DND-41 (cell line): ENCODE results near the gene XYLT1.
A peak's percentile ranks its signal among the peaks of the same experiment; 100 is the strongest.

Experiments
- ATAC-seq: fragments of 200-7000 bp; cut with Tn5 transposase; 3 replicates; pipeline ENCODE4 v1.9.1; 2021; ENCODE audit warnings: low read depth; ENCODE audit not compliant: insufficient read depth
- DNase-seq: peaks from one replicate; pipeline ENCODE4 v3.0.0-alpha.2; 2020
- H2AFZ ChIP-seq: 2 replicates; pipeline ENCODE4 v1.6.0; 2012; ENCODE audit warnings: low read depth, low read length
- H3K27ac ChIP-seq: 2 replicates; pipeline ENCODE4 v1.5.1; 2012; ENCODE audit warnings: low read length, inconsistent platforms
- H3K27me3 ChIP-seq: fragments of 200-600 bp; sonication (generic); 2 replicates; pipeline ENCODE4 v1.6.0; 2012; ENCODE audit warnings: low read length, mild to moderate bottlenecking, inconsistent platforms; ENCODE audit not compliant: insufficient read depth, poor library complexity
- H3K36me3 ChIP-seq: 2 replicates; pipeline ENCODE4 v1.5.1; 2012; ENCODE audit warnings: low read length, inconsistent platforms; ENCODE audit not compliant: insufficient read depth
- H3K4me1 ChIP-seq: 2 replicates; pipeline ENCODE4 v1.5.1; 2012; ENCODE audit warnings: mild to moderate bottlenecking, low read length; ENCODE audit not compliant: insufficient read depth
- H3K4me2 ChIP-seq: 2 replicates; pipeline ENCODE4 v1.6.0; 2012; ENCODE audit warnings: mild to moderate bottlenecking, moderate library complexity, low read length, inconsistent platforms; ENCODE audit not compliant: insufficient read depth
- H3K4me3 ChIP-seq, 2 experiments: fragments of 200-600 bp in 1 of 2; shearing (Covaris generic) in 1 of 2; 2 replicates each; pipeline ENCODE4 v1.5.1; 2012 to 2016; ENCODE audit warnings: inconsistent platforms in 2 of 2, low read length in 2 of 2, mild to moderate bottlenecking in 2 of 2, low read depth in 1 of 2, moderate library complexity in 1 of 2
- H3K79me2 ChIP-seq: 2 replicates; pipeline ENCODE4 v1.6.0; 2012; ENCODE audit warnings: low read length, inconsistent platforms; ENCODE audit not compliant: insufficient read depth
- H3K9ac ChIP-seq: 2 replicates; pipeline ENCODE4 v1.6.0; 2012; ENCODE audit warnings: low read depth, mild to moderate bottlenecking, inconsistent platforms, low read length, moderate library complexity
- H3K9me3 ChIP-seq: 2 replicates; pipeline ENCODE4 v1.5.1; 2012; ENCODE audit warnings: low read length, moderate library complexity, mild to moderate bottlenecking, inconsistent platforms; ENCODE audit not compliant: insufficient read depth, severe bottlenecking
- H4K20me1 ChIP-seq: 2 replicates; pipeline ENCODE4 v1.6.0; 2012; ENCODE audit warnings: low read length; ENCODE audit not compliant: insufficient read depth
- CTCF ChIP-seq: IDR thresholded peaks from 2 replicates; pipeline ENCODE4 v1.5.1; 2012; ENCODE audit warnings: borderline replicate concordance, low read length, moderate library complexity, mild to moderate bottlenecking; ENCODE audit not compliant: poor library complexity, severe bottlenecking; ENCODE audit errors: extremely low read depth
- EZH2 ChIP-seq: IDR thresholded peaks from 3 replicates; pipeline ENCODE4 v1.6.1; 2012; ENCODE audit warnings: borderline replicate concordance, low read depth, mild to moderate bottlenecking, moderate library complexity, low read length, inconsistent platforms; ENCODE audit not compliant: severe bottlenecking

The XYLT1 gene

GRCh38 chr16:17470908-17471718 is at the start of gene XYLT1:
Gene XYLT1 (minus strand): TSS chr16:17470960. CDS start chr16:17470796, 164 bp downstream.
- Histone ChIP-seq H3K27ac (no peak within 1 kb of the TSS), H3K9ac (peak within 1 kb of the TSS; percentile 52; the same call in 1 of the 2 replicates), H3K4me1 (peaks cover 35% of the 10 kb centered on the region), H3K79me2 (no peaks in the 10 kb centered on the region), H3K4me2 (peak within 1 kb of the TSS; percentile 88), H2AFZ (peak within 1 kb of the TSS; percentile 68), H3K4me3 (peak within 1 kb of the TSS; percentile 16 to 61; a peak in 3 of 4 replicates), H4K20me1 (peaks cover 29% of the 10 kb centered on the region), H3K36me3 (no peaks in the 10 kb centered on the region), H3K27me3 (peaks cover 33% of the 10 kb centered on the region), H3K9me3 (no peaks in the 10 kb centered on the region)
- DNase-seq: peak; percentile 71
- TF ChIP-seq CTCF (no peak), EZH2 (no peak)
- ATAC-seq: peak; percentile 59

GRCh38 chr16:17520111-17520510 is 49.4 kb upstream of the XYLT1 start:
- no peaks in the 10 kb centered on the region for H3K27me3 ChIP-seq
- H4K20me1 ChIP-seq: no peaks in the 10 kb centered on the region
- H3K27ac ChIP-seq: no peak overlapping the region
- no peaks in the 10 kb centered on the region for H3K4me1 ChIP-seq
- no peaks in the 10 kb centered on the region for H3K36me3 ChIP-seq
- H3K4me3 ChIP-seq: no peak overlapping the region
- no peaks in the 10 kb centered on the region for H3K79me2 ChIP-seq
- DNase-seq: no peak
- no peak for ATAC-seq
- H3K9ac ChIP-seq: no peak overlapping the region
- TF ChIP-seq CTCF: no peak
- no peak for TF ChIP-seq EZH2
- H2AFZ ChIP-seq: no peak overlapping the region
- no peak overlapping the region for H3K4me2 ChIP-seq
- no peaks in the 10 kb centered on the region for H3K9me3 ChIP-seq

- no peak overlapping the region for H2AFZ ChIP-seq
Observed at GRCh38 chr16:17519101-17519955, 48.6 kb upstream of the XYLT1 start.

More at GRCh38 chr16:17519101-17519955, 48.6 kb upstream of the XYLT1 start:
- Histone ChIP-seq H3K4me3 (no peak overlapping the region), H3K9ac (no peak overlapping the region), H3K36me3 (no peaks in the 10 kb centered on the region), H4K20me1 (no peaks in the 10 kb centered on the region), H3K9me3 (no peaks in the 10 kb centered on the region), H3K4me2 (no peak overlapping the region), H3K79me2 (no peaks in the 10 kb centered on the region), H3K4me1 (no peaks in the 10 kb centered on the region), H3K27me3 (no peaks in the 10 kb centered on the region), H3K27ac (no peak overlapping the region)
- no peak for ATAC-seq
- DNase-seq: no peak
- no peak for TF ChIP-seq CTCF
- no peak for TF ChIP-seq EZH2
